ENCODE measurements around the gene RSF1.
"Not testable (repeated sequence)": the region's sequence is repeated elsewhere in the genome, so short reads cannot be mapped to it uniquely, and the experiment has no call there.

RSF1 gene

GRCh38 chr11:77665240-77665965 is 155.1 kb downstream of the RSF1 start:
- no peak for DNase-seq

GRCh38 chr11:77661670-77662069 is 158.9 kb downstream of the RSF1 start:
- no peak for DNase-seq

GRCh38 chr11:77660947-77661346 is 159.6 kb downstream of the RSF1 start:
- DNase-seq = peak; percentile 6

- no peak for DNase-seq
Measured at GRCh38 chr11:77658213-77659013, 162.1 kb downstream of the RSF1 start.

- no peak for DNase-seq
Measured at GRCh38 chr11:77656362-77656761, 164.2 kb downstream of the RSF1 start.

GRCh38 chr11:77654770-77655434 is 165.6 kb downstream of the RSF1 start:
- no peak for DNase-seq

GRCh38 chr11:77650123-77650522 is 170.4 kb downstream of the RSF1 start:
- no peak for DNase-seq

- no peak for DNase-seq
Measured at GRCh38 chr11:77647654-77648305, 172.7 kb downstream of the RSF1 start.

GRCh38 chr11:77644887-77645286 is 175.6 kb downstream of the RSF1 start:
- no peak for DNase-seq

- DNase-seq = no peak
Measured at GRCh38 chr11:77642228-77642627, 178.3 kb downstream of the RSF1 start.

- peak; percentile 87 for DNase-seq
Measured at GRCh38 chr11:77637345-77638165, 183.0 kb downstream of the RSF1 start, which contains the start of gene CLNS1A. CLNS1A (minus strand) TSS chr11:77637794; CDS start chr11:77637714, 80 bp downstream.

GRCh38 chr11:77636731-77637344 is 183.7 kb downstream of the RSF1 start:
- DNase-seq = peak; percentile 11

GRCh38 chr11:77633926-77634325 is 186.6 kb downstream of the RSF1 start:
- not testable (repeated sequence) for DNase-seq

- no peak for DNase-seq
Measured at GRCh38 chr11:77630157-77630710, 190.3 kb downstream of the RSF1 start.

- DNase-seq = peak; percentile 41
Measured at GRCh38 chr11:77619576-77620198, 200.8 kb downstream of the RSF1 start.

- peak; percentile 31 for DNase-seq
Measured at GRCh38 chr11:77617892-77618291, 202.6 kb downstream of the RSF1 start.

GRCh38 chr11:77611921-77612320 is 208.6 kb downstream of the RSF1 start:
- no peak for DNase-seq
